Measurements from ENCODE around the gene GPR31.

The GPR31 gene

DNA sequence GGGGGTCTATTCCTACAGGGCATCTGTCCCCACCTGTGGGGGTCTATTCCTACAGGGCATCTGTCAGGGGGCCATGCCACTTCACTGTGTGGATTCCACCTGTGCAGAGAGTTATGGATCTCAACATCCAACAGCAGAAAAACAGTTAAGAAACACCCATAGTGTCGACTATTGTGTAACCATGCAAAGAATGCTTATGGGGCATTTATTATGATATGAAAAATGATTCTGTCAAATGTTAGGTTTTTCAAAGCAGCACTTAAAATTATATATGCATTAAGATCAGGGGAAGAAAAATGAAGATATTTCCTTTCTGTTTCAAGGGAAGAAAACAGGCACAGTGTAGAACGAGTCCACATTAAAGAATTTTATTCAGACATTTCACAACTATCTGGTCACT, 2.9 kb downstream of the GPR31 start:
- Histone ChIP-seq H3K27me3 (ENCODE audit: control insufficient read depth in 3 of 3, insufficient read depth in 3 of 3, low read depth in 1 of 3, low read length in 3 of 3) (no peaks in the 10 kb centered on the region), H2AK5ac (ENCODE audit: low read depth, low read length) (no peak overlapping the region), H3K4me1 (ENCODE audit: control insufficient read depth in 2 of 2, insufficient read depth in 1 of 2, low read depth in 1 of 2, low read length in 2 of 2) (peaks cover 0 to 2% of the 10 kb centered on the region in 2 donors), H3K18ac (ENCODE audit: low read length) (no peak overlapping the region), H4K8ac (ENCODE audit: low read depth, low read length) (no peak overlapping the region), H3K27ac (replicated peaks; ENCODE audit: low read length) (no peak overlapping the region), H3K23ac (ENCODE audit: low read depth, low read length, poor library complexity) (no peak overlapping the region), H3K9ac (ENCODE audit: low read depth, low read length, poor library complexity) (no peak overlapping the region), H3K4me3 (ENCODE audit: low read length in 2 of 2) (no peak overlapping the region), H2BK120ac (ENCODE audit: low read depth, low read length) (no peak overlapping the region), H3K36me3 (replicated peaks in 1 of 2; ENCODE audit: control insufficient read depth in 2 of 2, insufficient read depth in 2 of 2, low read length in 2 of 2) (no peaks in the 10 kb centered on the region), H3K79me1 (ENCODE audit: low read depth, low read length) (no peaks in the 10 kb centered on the region), H2BK15ac (ENCODE audit: low read length) (no peak overlapping the region), H3K9me3 (replicated peaks in 1 of 2; ENCODE audit: control insufficient read depth in 2 of 2, insufficient read depth in 1 of 2, low read depth in 1 of 2, low read length in 2 of 2) (no peaks in the 10 kb centered on the region), H2AFZ (ENCODE audit: low read length) (no peak overlapping the region), H4K91ac (ENCODE audit: low read depth, low read length, poor library complexity) (no peak overlapping the region), H2BK12ac (ENCODE audit: low read length) (no peak overlapping the region), H3K14ac (ENCODE audit: low read length) (no peak overlapping the region), H2BK5ac (ENCODE audit: low read length) (no peak overlapping the region), H3K4me2 (ENCODE audit: insufficient read depth, low read length, poor library complexity, severe bottlenecking) (no peak overlapping the region), H3K4ac (ENCODE audit: low read length) (no peak overlapping the region)
- no CpG with 5 or more reads among the region's 2 CpGs for WGBS, 2 donors (ENCODE audit: extremely low coverage in 2 of 2, insufficient read length in 2 of 2, insufficient replicate concordance in 1 of 2)
- no peak for DNase-seq (ENCODE audit: low spot score)

DNA sequence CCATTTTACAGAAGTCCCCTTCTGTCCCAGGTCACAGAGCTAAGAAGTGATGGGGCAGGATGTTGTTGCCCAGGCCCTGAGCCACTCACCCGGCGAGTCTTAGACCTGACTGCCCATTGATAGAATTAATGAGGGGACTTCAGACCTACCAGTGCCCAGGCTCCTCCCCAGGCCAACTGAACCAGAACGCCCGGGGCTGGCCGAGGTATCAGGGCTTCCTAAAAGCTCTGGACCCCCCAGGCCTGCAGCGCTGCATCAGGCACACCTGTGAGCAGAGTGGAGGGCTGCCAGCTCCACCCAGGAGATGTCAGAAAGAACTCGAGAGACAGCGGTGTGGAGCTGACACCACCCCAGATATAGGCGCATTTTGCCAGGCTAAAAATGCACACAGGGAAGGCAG, 3.5 kb downstream of the GPR31 start:
- Histone ChIP-seq H3K14ac (ENCODE audit: low read length) (no peak overlapping the region), H2AFZ (ENCODE audit: low read length) (no peak overlapping the region), H2BK5ac (ENCODE audit: low read length) (no peak overlapping the region), H3K27me3 (ENCODE audit: control insufficient read depth in 3 of 3, insufficient read depth in 3 of 3, low read depth in 1 of 3, low read length in 3 of 3) (no peaks in the 10 kb centered on the region), H3K4me3 (ENCODE audit: low read length in 2 of 2) (no peak overlapping the region), H3K9me3 (replicated peaks in 1 of 2; ENCODE audit: control insufficient read depth in 2 of 2, insufficient read depth in 1 of 2, low read depth in 1 of 2, low read length in 2 of 2) (no peaks in the 10 kb centered on the region), H3K4me1 (ENCODE audit: control insufficient read depth in 2 of 2, insufficient read depth in 1 of 2, low read depth in 1 of 2, low read length in 2 of 2) (no peaks in the 10 kb centered on the region), H3K9ac (ENCODE audit: low read depth, low read length, poor library complexity) (no peak overlapping the region), H3K36me3 (replicated peaks in 1 of 2; ENCODE audit: control insufficient read depth in 2 of 2, insufficient read depth in 2 of 2, low read length in 2 of 2) (no peaks in the 10 kb centered on the region), H2AK5ac (ENCODE audit: low read depth, low read length) (no peak overlapping the region), H3K18ac (ENCODE audit: low read length) (no peak overlapping the region), H2BK12ac (ENCODE audit: low read length) (no peak overlapping the region), H3K4me2 (ENCODE audit: insufficient read depth, low read length, poor library complexity, severe bottlenecking) (no peak overlapping the region), H3K79me1 (ENCODE audit: low read depth, low read length) (no peaks in the 10 kb centered on the region), H3K23ac (ENCODE audit: low read depth, low read length, poor library complexity) (no peak overlapping the region), H2BK120ac (ENCODE audit: low read depth, low read length) (no peak overlapping the region), H3K4ac (ENCODE audit: low read length) (no peak overlapping the region), H3K27ac (replicated peaks; ENCODE audit: low read length) (no peak overlapping the region), H4K91ac (ENCODE audit: low read depth, low read length, poor library complexity) (no peak overlapping the region), H2BK15ac (ENCODE audit: low read length) (no peak overlapping the region), H4K8ac (ENCODE audit: low read depth, low read length) (no peak overlapping the region)
- no CpG with 5 or more reads among the region's 9 CpGs for WGBS, 2 donors (ENCODE audit: extremely low coverage in 2 of 2, insufficient read length in 2 of 2, insufficient replicate concordance in 1 of 2)
- DNase-seq (ENCODE audit: low spot score): no peak

DNA sequence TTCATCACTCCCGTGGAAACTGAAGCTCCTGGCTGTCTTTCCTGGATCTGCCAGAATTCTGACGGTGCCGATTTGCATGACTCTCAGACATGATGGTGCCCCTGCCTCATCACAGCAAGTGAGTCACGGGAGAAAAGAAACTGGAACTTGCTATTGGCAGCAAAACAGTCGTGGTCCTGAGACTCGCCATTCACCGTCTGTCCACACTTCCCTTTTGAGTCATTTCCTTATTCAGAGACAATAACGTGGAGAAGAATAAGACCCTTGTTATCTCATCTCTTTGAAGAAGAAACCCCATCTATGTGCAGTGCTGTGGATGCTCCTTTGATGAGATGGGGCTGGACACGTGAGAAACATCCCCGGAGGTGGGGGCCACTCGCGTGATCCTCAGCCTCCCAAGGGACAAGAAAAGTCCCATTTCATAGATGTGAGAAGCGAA, 4.2 kb downstream of the GPR31 start:
- H3K27ac ChIP-seq (replicated peaks; ENCODE audit: low read length): no peak overlapping the region
- no peak overlapping the region for H3K9ac ChIP-seq (ENCODE audit: low read depth, low read length, poor library complexity)
- no peak overlapping the region for H3K23ac ChIP-seq (ENCODE audit: low read depth, low read length, poor library complexity)
- H2AK5ac ChIP-seq (ENCODE audit: low read depth, low read length): no peak overlapping the region
- H3K79me1 ChIP-seq (ENCODE audit: low read depth, low read length): no peaks in the 10 kb centered on the region
- H2BK12ac ChIP-seq (ENCODE audit: low read length): no peak overlapping the region
- H4K8ac ChIP-seq (ENCODE audit: low read depth, low read length): no peak overlapping the region
- H3K4ac ChIP-seq (ENCODE audit: low read length): no peak overlapping the region
- no peak overlapping the region for H3K14ac ChIP-seq (ENCODE audit: low read length)
- no peaks in the 10 kb centered on the region for H3K4me1 ChIP-seq (ENCODE audit: control insufficient read depth in 2 of 2, insufficient read depth in 1 of 2, low read depth in 1 of 2, low read length in 2 of 2)
- no peak overlapping the region for H2BK5ac ChIP-seq (ENCODE audit: low read length)
- no peak overlapping the region for H2BK120ac ChIP-seq (ENCODE audit: low read depth, low read length)
- no peak for DNase-seq (ENCODE audit: low spot score)
- H3K4me2 ChIP-seq (ENCODE audit: insufficient read depth, low read length, poor library complexity, severe bottlenecking): no peak overlapping the region
- no peak overlapping the region for H3K18ac ChIP-seq (ENCODE audit: low read length)
- no peak overlapping the region for H4K91ac ChIP-seq (ENCODE audit: low read depth, low read length, poor library complexity)
- H3K27me3 ChIP-seq (ENCODE audit: control insufficient read depth in 3 of 3, insufficient read depth in 3 of 3, low read depth in 1 of 3, low read length in 3 of 3): peaks cover 0 to under 1% (median 0%) of the 10 kb centered on the region in 3 experiments
- no peaks in the 10 kb centered on the region for H3K9me3 ChIP-seq (replicated peaks in 1 of 2; ENCODE audit: control insufficient read depth in 2 of 2, insufficient read depth in 1 of 2, low read depth in 1 of 2, low read length in 2 of 2)
- no CpG with 5 or more reads among the region's 13 CpGs for WGBS, 2 donors (ENCODE audit: extremely low coverage in 2 of 2, insufficient read length in 2 of 2, insufficient replicate concordance in 1 of 2)
- no peaks in the 10 kb centered on the region for H3K36me3 ChIP-seq (replicated peaks in 1 of 2; ENCODE audit: control insufficient read depth in 2 of 2, insufficient read depth in 2 of 2, low read length in 2 of 2)
- H2BK15ac ChIP-seq (ENCODE audit: low read length): no peak overlapping the region
- peak overlapping the region; percentile 54 for H2AFZ ChIP-seq (ENCODE audit: low read length)
- no peak overlapping the region for H3K4me3 ChIP-seq (ENCODE audit: low read length in 2 of 2)

DNA sequence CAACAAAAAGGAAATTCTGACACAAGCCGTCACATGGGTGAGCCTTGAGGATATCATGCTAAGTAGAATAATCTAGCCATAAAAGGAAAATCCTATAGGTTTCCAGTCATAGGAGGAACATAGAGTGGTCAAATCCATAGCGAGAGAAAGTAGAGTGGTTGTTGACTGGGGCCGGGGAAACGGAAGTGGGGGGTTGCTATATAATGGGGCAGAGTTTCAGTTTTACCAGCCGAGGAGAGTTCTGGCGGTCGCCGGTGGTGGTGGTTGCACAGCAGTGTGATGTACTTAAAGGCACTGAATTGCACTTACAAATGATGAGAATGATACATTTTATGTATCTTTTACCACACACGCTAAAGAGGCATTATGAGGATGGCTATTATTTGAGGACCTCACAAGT, 4.9 kb downstream of the GPR31 start:
- H2BK5ac ChIP-seq (ENCODE audit: low read length): no peak overlapping the region
- H3K27me3 ChIP-seq (ENCODE audit: control insufficient read depth in 3 of 3, insufficient read depth in 3 of 3, low read depth in 1 of 3, low read length in 3 of 3): peaks cover 0 to 8% (median 0%) of the 10 kb centered on the region in 3 experiments
- H4K91ac ChIP-seq (ENCODE audit: low read depth, low read length, poor library complexity): no peak overlapping the region
- no peaks in the 10 kb centered on the region for H3K36me3 ChIP-seq (replicated peaks in 1 of 2; ENCODE audit: control insufficient read depth in 2 of 2, insufficient read depth in 2 of 2, low read length in 2 of 2)
- no peaks in the 10 kb centered on the region for H3K4me1 ChIP-seq (ENCODE audit: control insufficient read depth in 2 of 2, insufficient read depth in 1 of 2, low read depth in 1 of 2, low read length in 2 of 2)
- no peak for DNase-seq (ENCODE audit: low spot score)
- H2AFZ ChIP-seq (ENCODE audit: low read length): no peak overlapping the region
- no peak overlapping the region for H3K4ac ChIP-seq (ENCODE audit: low read length)
- no peak overlapping the region for H3K9ac ChIP-seq (ENCODE audit: low read depth, low read length, poor library complexity)
- H2BK120ac ChIP-seq (ENCODE audit: low read depth, low read length): no peak overlapping the region
- no peaks in the 10 kb centered on the region for H3K79me1 ChIP-seq (ENCODE audit: low read depth, low read length)
- WGBS, 2 donors (ENCODE audit: extremely low coverage in 2 of 2, insufficient read length in 2 of 2, insufficient replicate concordance in 1 of 2): no CpG with 5 or more reads among the region's 9 CpGs
- H2BK15ac ChIP-seq (ENCODE audit: low read length): no peak overlapping the region
- no peaks in the 10 kb centered on the region for H3K9me3 ChIP-seq (replicated peaks in 1 of 2; ENCODE audit: control insufficient read depth in 2 of 2, insufficient read depth in 1 of 2, low read depth in 1 of 2, low read length in 2 of 2)
- no peak overlapping the region for H3K23ac ChIP-seq (ENCODE audit: low read depth, low read length, poor library complexity)
- no peak overlapping the region for H3K14ac ChIP-seq (ENCODE audit: low read length)
- H2BK12ac ChIP-seq (ENCODE audit: low read length): no peak overlapping the region
- H3K27ac ChIP-seq (replicated peaks; ENCODE audit: low read length): no peak overlapping the region
- H3K4me2 ChIP-seq (ENCODE audit: insufficient read depth, low read length, poor library complexity, severe bottlenecking): no peak overlapping the region
- no peak overlapping the region for H2AK5ac ChIP-seq (ENCODE audit: low read depth, low read length)
- H4K8ac ChIP-seq (ENCODE audit: low read depth, low read length): no peak overlapping the region
- no peak overlapping the region for H3K4me3 ChIP-seq (ENCODE audit: low read length in 2 of 2)
- no peak overlapping the region for H3K18ac ChIP-seq (ENCODE audit: low read length)
